NAMALWA (cell line): ENCODE measurements around the gene SLC5A10.

Experiments
- DNase-seq: peaks from one replicate; pipeline ENCODE4 v3.0.0-alpha.2; 2015; ENCODE audit warnings: low spot score

SLC5A10 gene

GRCh38 chr17:19003543-19004420 lies 51.8 kb downstream of the SLC5A10 start:
- no peak for DNase-seq

- peak; percentile 61 for DNase-seq
Measured at GRCh38 chr17:19004421-19005136, 52.6 kb downstream of the SLC5A10 start, which contains the start of gene FAM83G. Gene FAM83G, minus strand, starts transcription at chr17:19004764. Its CDS starts 723 bp downstream, at chr17:19004041.

GRCh38 chr17:19005137-19005773 lies 53.3 kb downstream of the SLC5A10 start:
- DNase-seq: no peak

DNA sequence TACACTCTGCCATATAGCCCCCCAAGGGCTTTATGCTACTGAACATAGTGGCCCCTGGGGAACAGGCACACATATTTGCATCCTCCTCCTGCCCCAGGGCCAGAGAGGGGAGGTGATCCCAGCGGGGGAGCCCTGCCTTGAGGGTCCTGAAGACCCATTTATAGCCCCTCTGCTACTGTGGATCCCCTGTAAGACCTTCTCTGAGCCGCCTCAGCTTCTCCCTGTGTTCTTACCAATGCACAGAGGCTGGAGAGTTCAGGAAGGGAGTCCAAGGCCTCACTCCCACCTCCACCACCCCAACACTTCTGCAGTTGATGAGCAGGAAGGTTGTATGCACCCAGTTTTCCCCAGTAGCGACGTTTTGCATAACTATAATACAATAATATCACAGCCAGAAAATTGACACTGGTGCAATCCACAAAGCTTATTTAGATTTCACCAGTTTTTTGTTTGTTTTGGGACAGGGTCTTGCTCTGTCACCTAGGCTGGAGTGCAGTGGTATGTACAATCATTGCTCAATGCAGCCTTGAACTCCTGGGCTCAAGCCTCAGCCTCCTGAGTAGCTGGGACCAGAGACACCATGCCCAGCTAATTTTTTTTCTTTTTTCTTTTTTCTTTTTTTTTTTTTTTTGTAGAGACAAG lies 53.9 kb downstream of the SLC5A10 start:
- DNase-seq: no peak

DNA sequence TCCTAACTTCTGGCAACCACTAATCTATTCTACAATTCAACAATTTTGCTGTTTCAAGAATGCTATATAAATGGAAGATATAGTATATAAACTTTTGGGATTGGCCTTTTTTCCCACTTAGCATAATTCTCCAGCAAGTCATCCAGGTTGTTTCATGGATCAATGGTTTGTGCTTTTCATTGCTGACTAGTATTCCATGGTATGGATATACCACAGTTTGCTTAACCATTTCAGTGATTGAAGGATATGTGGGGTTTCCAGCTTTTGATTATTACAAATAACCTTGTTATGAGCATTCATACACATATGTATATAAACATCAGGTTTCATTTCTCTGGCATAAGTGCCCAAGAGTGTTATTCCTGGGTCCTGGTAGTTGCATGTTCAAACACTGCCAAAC lies 54.7 kb downstream of the SLC5A10 start:
- DNase-seq: no peak

DNA sequence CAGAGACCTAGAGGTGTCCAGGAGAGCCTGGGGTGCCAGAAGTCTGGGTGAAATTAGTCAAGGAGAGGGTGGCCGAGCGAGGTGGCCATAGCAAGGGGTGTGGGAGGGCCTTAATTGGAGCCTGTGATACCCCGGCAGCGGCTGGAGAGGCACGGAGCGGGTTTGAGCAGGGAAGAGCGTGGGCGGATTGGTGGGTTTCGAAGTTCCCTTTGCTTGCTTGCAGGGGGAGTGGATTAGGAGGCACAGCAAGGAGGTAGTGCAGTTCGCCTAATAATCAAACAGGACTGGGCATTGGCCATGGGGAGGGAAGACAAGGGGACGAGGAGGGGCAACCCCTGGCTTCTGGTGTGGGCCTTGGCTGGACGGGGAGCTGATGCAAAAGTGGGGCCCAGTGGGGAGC lies 58.0 kb downstream of the SLC5A10 start:
- DNase-seq: no peak

GRCh38 chr17:19010729-19011505 lies 59.0 kb downstream of the SLC5A10 start:
- no peak for DNase-seq

DNA sequence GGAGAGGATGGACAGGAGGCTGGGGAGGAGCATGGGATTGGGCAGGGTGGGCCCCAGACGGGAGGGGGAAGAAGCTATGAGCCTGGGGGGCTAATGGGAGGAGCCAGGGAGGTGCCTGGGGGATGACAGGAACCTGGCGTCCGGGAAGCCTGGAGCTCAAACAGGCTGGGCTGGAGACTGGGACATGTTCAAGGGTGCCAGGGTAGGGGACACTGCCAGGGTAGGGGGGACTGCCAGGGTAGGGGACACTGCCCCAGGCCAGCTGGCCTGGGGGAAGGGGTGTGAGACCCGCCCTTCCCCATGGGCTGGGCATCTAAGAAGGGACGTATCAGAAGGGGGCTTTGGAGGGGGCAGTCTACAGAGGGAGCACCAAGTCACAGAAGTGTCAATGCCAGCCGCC lies 59.6 kb downstream of the SLC5A10 start:
- DNase-seq: no peak

GRCh38 chr17:19012171-19013080 lies 60.5 kb downstream of the SLC5A10 start:
- DNase-seq: no peak

DNA sequence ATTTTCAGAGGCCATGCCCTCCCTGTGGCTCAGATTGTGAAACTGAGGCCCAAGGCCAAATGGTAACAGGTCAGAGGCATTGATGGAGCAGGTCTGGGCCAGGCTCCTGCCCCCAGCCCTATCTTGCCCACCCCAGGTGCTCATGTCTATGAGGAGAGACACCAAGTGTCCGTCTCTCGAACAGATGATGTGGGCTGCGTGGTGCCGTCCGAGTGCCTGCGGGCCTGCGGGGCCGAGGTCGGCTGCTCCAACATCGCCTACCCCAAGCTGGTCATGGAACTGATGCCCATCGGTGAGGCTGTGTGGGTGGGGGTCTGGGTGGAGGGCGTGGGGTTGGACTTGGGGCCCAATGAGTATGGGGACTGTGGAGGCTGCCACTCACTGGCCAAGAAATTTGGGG lies 61.3 kb downstream of the SLC5A10 start:
- no peak for DNase-seq

- DNase-seq: no peak
Measured at GRCh38 chr17:19013806-19014627, 62.1 kb downstream of the SLC5A10 start.

GRCh38 chr17:19014628-19015215 lies 62.8 kb downstream of the SLC5A10 start:
- DNase-seq: no peak

GRCh38 chr17:19015428-19015827 lies 63.5 kb downstream of the SLC5A10 start:
- DNase-seq: no peak

DNA sequence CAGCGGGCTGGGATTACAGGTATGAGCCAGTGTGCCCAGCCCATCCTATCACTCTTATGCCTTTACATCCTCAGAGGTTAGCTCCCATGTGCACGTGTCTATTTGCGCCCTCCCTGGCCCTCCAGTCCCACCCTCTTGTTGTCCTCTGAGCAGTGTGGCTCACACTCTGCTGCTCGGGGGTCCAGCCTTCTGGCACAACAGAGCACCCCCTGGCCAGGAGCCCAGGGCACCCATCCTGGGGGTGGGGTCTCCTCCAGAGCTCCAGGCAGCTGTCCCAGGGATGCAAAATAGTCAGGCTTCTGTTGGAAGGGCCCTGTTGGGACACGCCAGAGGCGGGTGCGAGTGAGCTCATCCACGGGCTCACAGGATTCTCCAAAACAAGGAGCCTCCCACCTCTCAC lies 64.3 kb downstream of the SLC5A10 start:
- DNase-seq: no peak

DNA sequence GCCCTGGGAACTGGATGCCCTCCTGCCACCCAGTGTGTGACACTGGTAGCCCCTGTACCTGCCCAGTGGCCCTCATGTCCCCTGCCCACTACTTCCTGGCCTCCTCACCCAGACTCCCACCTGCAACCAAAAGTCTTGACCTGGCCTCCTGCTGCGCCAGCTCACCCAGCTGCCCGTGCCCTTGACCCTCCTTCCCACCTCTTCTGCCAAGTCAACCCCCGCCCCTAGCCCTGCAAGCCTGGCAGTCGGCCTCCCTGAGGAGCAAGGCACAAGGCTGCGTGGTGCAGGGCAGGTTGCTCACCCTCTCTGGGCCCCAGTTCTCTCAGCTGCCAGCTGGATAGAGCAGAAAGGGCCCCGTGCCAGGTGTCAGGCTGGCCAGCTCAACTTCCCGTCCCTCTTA lies 64.9 kb downstream of the SLC5A10 start:
- no peak for DNase-seq

DNA sequence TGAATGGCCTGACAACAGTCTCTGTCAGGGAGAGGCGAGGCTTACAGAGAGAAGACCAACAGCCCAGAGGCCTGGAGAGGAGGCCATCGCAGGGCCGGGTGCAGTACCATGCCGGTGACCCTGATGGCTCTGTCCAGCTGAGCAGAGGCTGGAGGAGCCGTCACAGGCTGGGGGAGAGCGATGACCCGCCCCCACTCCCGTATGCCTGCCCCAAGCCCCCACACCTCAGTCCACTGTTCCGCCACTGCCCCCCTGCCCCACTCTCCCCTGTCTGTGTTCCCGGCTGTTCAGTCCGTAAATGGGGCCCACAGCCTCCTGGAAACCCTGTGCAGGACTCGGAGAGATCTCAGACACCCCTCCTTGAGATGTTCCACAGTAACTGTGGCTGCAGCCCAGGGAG lies 65.4 kb downstream of the SLC5A10 start:
- no peak for DNase-seq

DNA sequence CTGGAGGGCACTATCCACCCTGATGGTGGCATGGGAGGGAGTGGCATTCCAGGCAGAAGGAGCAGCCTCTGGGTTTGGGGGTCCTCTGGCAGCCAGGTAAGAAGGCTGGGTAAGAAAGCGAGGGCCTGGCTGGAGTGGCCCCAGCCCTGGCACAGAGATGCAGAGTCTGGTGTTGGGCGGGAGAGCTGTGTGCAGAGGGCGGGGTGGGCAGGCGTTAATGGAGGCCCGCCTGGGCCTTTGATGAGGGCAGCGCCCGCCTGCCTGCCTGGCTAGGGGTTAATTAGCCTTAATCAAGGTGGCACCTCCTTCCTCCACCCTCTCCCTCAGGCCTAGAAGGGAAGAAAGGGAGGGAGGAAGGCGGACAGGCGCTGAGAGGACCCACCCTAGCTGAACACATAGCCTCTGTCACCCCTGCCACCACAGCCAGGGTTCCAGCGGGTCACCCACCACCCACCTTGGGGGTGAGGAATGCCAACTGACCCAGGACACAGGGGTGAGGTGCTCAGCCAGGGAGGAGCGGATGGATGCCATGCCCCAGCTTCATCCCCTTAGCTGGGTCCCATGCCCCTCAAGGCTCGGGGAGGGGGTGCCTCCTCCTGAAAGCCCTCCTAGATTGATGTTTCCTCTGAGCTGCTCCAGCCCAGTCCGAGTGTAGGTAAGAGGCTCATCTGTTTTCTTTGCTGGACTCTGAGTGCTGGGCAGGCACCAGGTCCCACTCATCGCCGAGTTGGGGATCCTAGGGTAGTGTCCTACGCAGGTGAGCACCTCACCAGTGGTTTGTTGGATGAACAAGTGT lies 66.0 kb downstream of the SLC5A10 start:
- DNase-seq: no peak

GRCh38 chr17:19018600-19018950 lies 66.6 kb downstream of the SLC5A10 start:
- DNase-seq: no peak
